Measurements from ENCODE around the gene HDAC9. TPM values are rescaled to one million over a fixed set of nuclear protein-coding genes. Genes with fewer than 3 reads are reported as not detected.

HDAC9 gene
- total RNA-seq, 3 donors from 2014 or later (not counting 1 experiment from before 2014, with no cell fraction given): 19.1 to 41.1 (median 24.1) TPM

DNA sequence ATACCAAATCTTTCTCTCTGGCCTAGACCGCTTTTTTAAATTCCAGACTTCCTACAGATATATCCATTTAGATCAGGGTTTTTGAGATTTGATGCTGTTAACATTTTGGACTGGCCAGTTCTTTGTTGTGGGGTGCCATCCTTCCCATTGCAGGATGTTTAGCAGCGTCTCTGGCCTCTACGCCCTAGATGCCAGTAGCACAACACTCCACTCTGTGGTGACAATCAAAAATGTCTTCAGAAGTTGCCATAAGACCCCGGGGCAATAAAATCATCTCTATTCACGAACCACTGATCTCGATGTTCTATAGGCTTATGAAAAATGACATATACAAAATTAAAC, 46.3 kb downstream of the HDAC9 start:
- no peaks in the 10 kb centered on the region for H3K36me3 ChIP-seq (ENCODE audit: control insufficient read depth, insufficient read depth, low read length)
- Mint-ChIP-seq H3K36me3 (no peaks in the 10 kb centered on the region), H3K4me3 (no peak overlapping the region), H3K27me3 (ENCODE audit: low read depth in 2 of 2) (no peaks in the 10 kb centered on the region), H3K4me1 (peaks cover 0 to 9% of the 10 kb centered on the region in 2 donors), H3K9me3 (no peaks in the 10 kb centered on the region), H3K27ac (no peak overlapping the region)
- TF ChIP-seq CTCF (IDR thresholded peaks at IDR 0.05): no peak
- no peak overlapping the region for H3K27ac ChIP-seq (ENCODE audit: low read length)
- no peaks in the 10 kb centered on the region for H3K9me3 ChIP-seq (ENCODE audit: control insufficient read depth, insufficient read depth, low read length)
- ATAC-seq (no peak), DNase-seq (no peak)
- WGBS (ENCODE audit: insufficient coverage): 91% methylated on average over 5 of the region's 6 CpGs
- intact Hi-C loops (cut with micrococcal nuclease): no loop called here
- H3K4me1 ChIP-seq (ENCODE audit: control insufficient read depth, insufficient read depth, low read length): no peaks in the 10 kb centered on the region
- H3K27me3 ChIP-seq (ENCODE audit: control insufficient read depth, insufficient read depth, low read length): no peaks in the 10 kb centered on the region
- no peak overlapping the region for H3K4me3 ChIP-seq (ENCODE audit: low read length)

- ATAC-seq (no peak), DNase-seq (no peak)
- Mint-ChIP-seq H3K27ac (no peak overlapping the region), H3K4me1 (peaks cover 8 to 9% of the 10 kb centered on the region in 2 donors), H3K9me3 (no peaks in the 10 kb centered on the region), H3K4me3 (no peak overlapping the region), H3K27me3 (ENCODE audit: low read depth in 2 of 2) (no peaks in the 10 kb centered on the region), H3K36me3 (no peaks in the 10 kb centered on the region)
- Histone ChIP-seq H3K27ac (ENCODE audit: low read length) (no peak overlapping the region), H3K4me1 (ENCODE audit: control insufficient read depth, insufficient read depth, low read length) (no peaks in the 10 kb centered on the region), H3K36me3 (ENCODE audit: control insufficient read depth, insufficient read depth, low read length) (no peaks in the 10 kb centered on the region), H3K4me3 (ENCODE audit: low read length) (no peak overlapping the region), H3K9me3 (ENCODE audit: control insufficient read depth, insufficient read depth, low read length) (no peaks in the 10 kb centered on the region), H3K27me3 (ENCODE audit: control insufficient read depth, insufficient read depth, low read length) (no peaks in the 10 kb centered on the region)
- intact Hi-C loops (cut with micrococcal nuclease): no loop called here
- 88% methylated on average over 2 of the region's 3 CpGs for WGBS (ENCODE audit: insufficient coverage)
- TF ChIP-seq CTCF (IDR thresholded peaks at IDR 0.05): no peak
Observed at GRCh38 chr7:18546576-18546975, 51.0 kb downstream of the HDAC9 start.

DNA sequence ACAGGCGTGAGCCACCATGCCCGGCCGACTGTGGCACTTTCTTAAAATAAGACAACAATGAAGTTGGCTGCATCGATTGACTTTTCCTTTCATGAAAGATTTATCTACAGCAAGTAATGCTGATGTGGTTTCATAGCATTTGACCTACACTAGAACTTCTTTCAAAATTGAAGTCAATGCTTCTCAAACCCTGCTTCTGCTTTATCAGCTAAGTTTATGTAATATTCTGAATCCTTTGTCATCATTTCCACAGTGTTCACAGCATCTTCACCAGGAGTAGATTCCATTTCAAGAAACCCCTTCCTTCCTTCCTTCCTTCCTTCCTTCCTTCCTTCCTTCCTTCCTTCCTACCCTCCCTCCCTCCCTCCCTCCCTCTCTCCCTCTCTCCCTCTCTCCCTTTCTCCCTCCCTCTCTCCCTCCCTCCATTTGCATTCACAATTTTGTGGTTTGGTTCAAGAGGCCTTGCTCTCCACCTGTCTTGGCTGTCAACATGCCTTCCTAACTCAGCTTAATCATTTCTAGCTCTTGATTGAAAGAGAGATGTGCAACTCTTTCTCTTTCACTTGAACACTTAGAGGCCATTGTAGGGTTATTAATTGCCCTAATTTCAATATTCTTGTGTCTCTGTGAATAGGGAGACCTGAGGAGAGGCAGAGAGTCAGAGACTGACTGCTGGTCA, 52.1 kb downstream of the HDAC9 start:
- Histone ChIP-seq H3K4me1 (ENCODE audit: control insufficient read depth, insufficient read depth, low read length) (no peaks in the 10 kb centered on the region), H3K27ac (ENCODE audit: low read length) (no peak overlapping the region), H3K9me3 (ENCODE audit: control insufficient read depth, insufficient read depth, low read length) (no peaks in the 10 kb centered on the region), H3K27me3 (ENCODE audit: control insufficient read depth, insufficient read depth, low read length) (no peaks in the 10 kb centered on the region), H3K4me3 (ENCODE audit: low read length) (no peak overlapping the region), H3K36me3 (ENCODE audit: control insufficient read depth, insufficient read depth, low read length) (no peaks in the 10 kb centered on the region)
- no peak for TF ChIP-seq CTCF (IDR thresholded peaks at IDR 0.05)
- ATAC-seq (no peak), DNase-seq (no peak)
- 90% methylated on average over 4 of the region's 4 CpGs for WGBS (ENCODE audit: insufficient coverage)
- no peaks in the 10 kb centered on the region for H3K36me3 Mint-ChIP-seq
- H3K9me3 Mint-ChIP-seq: no peaks in the 10 kb centered on the region
- intact Hi-C loops (cut with micrococcal nuclease): no loop called here
- no peak overlapping the region for H3K4me3 Mint-ChIP-seq
- no peak overlapping the region for H3K27ac Mint-ChIP-seq
- H3K27me3 Mint-ChIP-seq (ENCODE audit: low read depth in 2 of 2): no peaks in the 10 kb centered on the region
- H3K4me1 Mint-ChIP-seq: peaks cover 8 to 9% of the 10 kb centered on the region in 2 donors

- peaks cover 11 to 16% of the 10 kb centered on the region in 2 donors for H3K4me1 Mint-ChIP-seq
Observed at GRCh38 chr7:18548534-18548933, 53.0 kb downstream of the HDAC9 start.

More at GRCh38 chr7:18548534-18548933, 53.0 kb downstream of the HDAC9 start:
- Histone ChIP-seq H3K4me3 (ENCODE audit: low read length) (no peak overlapping the region), H3K9me3 (ENCODE audit: control insufficient read depth, insufficient read depth, low read length) (no peaks in the 10 kb centered on the region), H3K4me1 (ENCODE audit: control insufficient read depth, insufficient read depth, low read length) (no peaks in the 10 kb centered on the region), H3K27me3 (ENCODE audit: control insufficient read depth, insufficient read depth, low read length) (no peaks in the 10 kb centered on the region), H3K27ac (ENCODE audit: low read length) (no peak overlapping the region), H3K36me3 (ENCODE audit: control insufficient read depth, insufficient read depth, low read length) (no peaks in the 10 kb centered on the region)
- H3K4me3 Mint-ChIP-seq: no peak overlapping the region
- no peak for ATAC-seq
- no peaks in the 10 kb centered on the region for H3K36me3 Mint-ChIP-seq
- no peaks in the 10 kb centered on the region for H3K9me3 Mint-ChIP-seq
- H3K27me3 Mint-ChIP-seq (ENCODE audit: low read depth in 2 of 2): no peaks in the 10 kb centered on the region
- no peak for DNase-seq
- intact Hi-C loops (cut with micrococcal nuclease): no loop called here
- no peak for TF ChIP-seq CTCF (IDR thresholded peaks at IDR 0.05)
- 100% methylated on average over 1 of the region's 1 CpG for WGBS (ENCODE audit: insufficient coverage)
- no peak overlapping the region for H3K27ac Mint-ChIP-seq

Measured in natural killer cell (primary cell).